Measurements from ENCODE around the gene CCR3.

CCR3 gene

GRCh38 chr3:46236294-46237054 lies 5.8 kb upstream of the CCR3 start:
- Histone ChIP-seq H3K9me3 (ENCODE audit: insufficient read depth, low read depth, low read length) (no peaks in the 10 kb centered on the region), H3K4me2 (ENCODE audit: low read depth, low read length, poor library complexity, severe bottlenecking) (no peak overlapping the region), H3K4me1 (ENCODE audit: insufficient read depth, low read length, poor library complexity, severe bottlenecking) (peaks cover 7% of the 10 kb centered on the region), H3K4me3 (ENCODE audit: low read length, poor library complexity, severe bottlenecking) (no peak overlapping the region), H3K9me2 (replicated peaks; ENCODE audit: low read depth, low read length) (no peaks in the 10 kb centered on the region), H3K9ac (ENCODE audit: low read depth, low read length, poor library complexity, severe bottlenecking) (no peak overlapping the region), H3K79me2 (ENCODE audit: insufficient read depth, low read length) (no peaks in the 10 kb centered on the region), H3F3A (ENCODE audit: low read depth) (no peaks in the 10 kb centered on the region), H4K20me1 (ENCODE audit: insufficient read depth, low read length, poor library complexity, severe bottlenecking) (no peaks in the 10 kb centered on the region), H3K27me3 (ENCODE audit: insufficient read depth, low read length, poor library complexity, severe bottlenecking) (no peaks in the 10 kb centered on the region), H2AFZ (ENCODE audit: low read length) (no peak overlapping the region), H3K36me3 (ENCODE audit: insufficient read depth, low read length) (no peaks in the 10 kb centered on the region)
- no peak for TF ChIP-seq CTCF (conservative IDR thresholded peaks at IDR 0.05; ENCODE audit: low read length)
- no peak for TF ChIP-seq EZH2phosphoT487 (IDR thresholded peaks at IDR 0.05; ENCODE audit: borderline replicate concordance)

GRCh38 chr3:46238386-46238785 lies 3.9 kb upstream of the CCR3 start:
- H4K20me1 ChIP-seq (ENCODE audit: insufficient read depth, low read length, poor library complexity, severe bottlenecking): no peaks in the 10 kb centered on the region
- H3K79me2 ChIP-seq (ENCODE audit: insufficient read depth, low read length): no peaks in the 10 kb centered on the region
- no peaks in the 10 kb centered on the region for H3K27me3 ChIP-seq (ENCODE audit: insufficient read depth, low read length, poor library complexity, severe bottlenecking)
- H3K9ac ChIP-seq (ENCODE audit: low read depth, low read length, poor library complexity, severe bottlenecking): no peak overlapping the region
- H2AFZ ChIP-seq (ENCODE audit: low read length): no peak overlapping the region
- no peaks in the 10 kb centered on the region for H3K9me2 ChIP-seq (replicated peaks; ENCODE audit: low read depth, low read length)
- H3K9me3 ChIP-seq (ENCODE audit: insufficient read depth, low read depth, low read length): no peaks in the 10 kb centered on the region
- no peak overlapping the region for H3K4me2 ChIP-seq (ENCODE audit: low read depth, low read length, poor library complexity, severe bottlenecking)
- H3K4me3 ChIP-seq (ENCODE audit: low read length, poor library complexity, severe bottlenecking): no peak overlapping the region
- H3K4me1 ChIP-seq (ENCODE audit: insufficient read depth, low read length, poor library complexity, severe bottlenecking): peaks cover 7% of the 10 kb centered on the region
- H3F3A ChIP-seq (ENCODE audit: low read depth): no peaks in the 10 kb centered on the region
- no peak for TF ChIP-seq CTCF (conservative IDR thresholded peaks at IDR 0.05; ENCODE audit: low read length)
- H3K36me3 ChIP-seq (ENCODE audit: insufficient read depth, low read length): no peaks in the 10 kb centered on the region

DNA sequence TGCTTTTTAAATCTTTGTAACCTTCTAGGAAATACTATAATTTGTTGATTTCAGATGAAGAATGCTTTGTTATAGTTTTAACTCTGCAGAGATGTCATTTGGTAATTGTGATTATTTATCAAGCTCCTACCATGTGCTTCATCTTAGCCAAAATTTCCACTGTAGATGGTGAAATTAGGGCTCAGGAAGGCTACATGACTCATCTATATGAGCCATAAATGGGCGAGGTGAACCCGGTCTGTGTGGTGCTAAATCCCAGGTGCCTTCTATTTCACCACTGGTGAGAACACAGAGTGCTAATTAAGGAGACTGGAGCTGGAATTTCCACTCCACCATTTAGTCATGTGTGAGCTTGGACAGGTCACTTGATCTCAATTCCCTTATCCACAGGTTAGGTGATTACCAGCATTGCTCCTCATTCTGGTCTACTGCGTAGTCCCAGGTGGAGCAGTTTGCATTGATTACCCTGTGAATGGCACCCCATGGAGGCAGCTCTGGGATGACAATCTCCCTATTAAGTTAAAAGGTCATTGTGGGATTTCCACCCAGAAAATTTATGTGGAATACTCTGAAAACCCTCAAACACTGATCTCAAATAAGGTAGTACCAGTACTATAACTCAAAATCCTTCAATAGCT lies 2.8 kb upstream of the CCR3 start:
- Histone ChIP-seq H2AFZ (ENCODE audit: low read length) (no peak overlapping the region), H3K36me3 (ENCODE audit: insufficient read depth, low read length) (no peaks in the 10 kb centered on the region), H3K79me2 (ENCODE audit: insufficient read depth, low read length) (no peaks in the 10 kb centered on the region), H4K20me1 (ENCODE audit: insufficient read depth, low read length, poor library complexity, severe bottlenecking) (no peaks in the 10 kb centered on the region), H3K9me2 (replicated peaks; ENCODE audit: low read depth, low read length) (no peaks in the 10 kb centered on the region), H3K27me3 (ENCODE audit: insufficient read depth, low read length, poor library complexity, severe bottlenecking) (no peaks in the 10 kb centered on the region), H3K4me3 (ENCODE audit: low read length, poor library complexity, severe bottlenecking) (no peak overlapping the region), H3K9ac (ENCODE audit: low read depth, low read length, poor library complexity, severe bottlenecking) (no peak overlapping the region), H3K4me2 (ENCODE audit: low read depth, low read length, poor library complexity, severe bottlenecking) (no peak overlapping the region), H3K4me1 (ENCODE audit: insufficient read depth, low read length, poor library complexity, severe bottlenecking) (peaks cover 7% of the 10 kb centered on the region), H3F3A (ENCODE audit: low read depth) (no peaks in the 10 kb centered on the region), H3K9me3 (ENCODE audit: insufficient read depth, low read depth, low read length) (no peaks in the 10 kb centered on the region)
- no peak for TF ChIP-seq EZH2phosphoT487 (IDR thresholded peaks at IDR 0.05; ENCODE audit: borderline replicate concordance)
